ENCODE measurements around the gene GFRA1.

The GFRA1 gene

GRCh38 chr10:116197946-116198675 lies 74.9 kb downstream of the GFRA1 start:
- Histone ChIP-seq H3K4me1 (ENCODE audit: insufficient read depth, poor library complexity, severe bottlenecking) (no peaks in the 10 kb centered on the region), H3K4me3 (ENCODE audit: severe bottlenecking) (no peak overlapping the region), H3K27ac (ENCODE audit: poor library complexity, severe bottlenecking) (no peak overlapping the region), H3K9me3 (ENCODE audit: severe bottlenecking) (no peaks in the 10 kb centered on the region), H3K27me3 (ENCODE audit: insufficient read depth, poor library complexity, severe bottlenecking) (no peaks in the 10 kb centered on the region), H3K36me3 (ENCODE audit: low read depth) (no peaks in the 10 kb centered on the region)
- DNase-seq (ENCODE audit: low spot score) (no peak), ATAC-seq (ENCODE audit: low read depth) (no peak)
- no peak for TF ChIP-seq CTCF (IDR thresholded peaks at IDR 0.05; ENCODE audit: poor library complexity, severe bottlenecking)

GRCh38 chr10:116195583-116195982 lies 77.4 kb downstream of the GFRA1 start:
- ATAC-seq (ENCODE audit: low read depth) (no peak), DNase-seq (ENCODE audit: low spot score) (no peak)
- TF ChIP-seq CTCF (IDR thresholded peaks at IDR 0.05; ENCODE audit: poor library complexity, severe bottlenecking), result no peak
- Histone ChIP-seq H3K9me3 (ENCODE audit: severe bottlenecking) (no peaks in the 10 kb centered on the region), H3K27me3 (ENCODE audit: insufficient read depth, poor library complexity, severe bottlenecking) (no peaks in the 10 kb centered on the region), H3K27ac (ENCODE audit: poor library complexity, severe bottlenecking) (no peak overlapping the region), H3K4me1 (ENCODE audit: insufficient read depth, poor library complexity, severe bottlenecking) (no peaks in the 10 kb centered on the region), H3K4me3 (ENCODE audit: severe bottlenecking) (no peak overlapping the region), H3K36me3 (ENCODE audit: low read depth) (no peaks in the 10 kb centered on the region)

DNA sequence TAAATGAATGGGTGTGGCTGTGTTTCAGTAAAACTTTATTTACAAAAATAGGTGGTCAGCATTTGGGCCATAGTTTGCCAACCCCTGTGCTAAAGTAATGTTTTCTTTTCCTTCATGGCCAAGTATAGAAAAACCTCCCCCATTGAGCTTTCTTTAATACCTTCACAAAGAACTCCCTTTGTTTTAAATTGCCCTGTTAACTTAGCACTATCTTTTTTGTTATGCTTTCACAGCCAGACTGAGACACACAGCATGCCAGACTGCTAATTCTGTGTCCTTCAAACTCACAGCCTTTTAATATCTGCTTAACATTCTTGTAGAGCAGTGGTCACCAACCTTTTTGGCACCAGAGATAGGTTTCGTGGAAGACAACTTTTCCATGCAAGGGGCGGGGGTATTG lies 78.0 kb downstream of the GFRA1 start:
- no peak for DNase-seq (ENCODE audit: low spot score)
- H3K4me1 ChIP-seq (ENCODE audit: insufficient read depth, poor library complexity, severe bottlenecking), result no peaks in the 10 kb centered on the region
- H3K36me3 ChIP-seq (ENCODE audit: low read depth), result no peaks in the 10 kb centered on the region
- H3K4me3 ChIP-seq (ENCODE audit: severe bottlenecking), result no peak overlapping the region
- TF ChIP-seq CTCF (IDR thresholded peaks at IDR 0.05; ENCODE audit: poor library complexity, severe bottlenecking), result no peak
- H3K27ac ChIP-seq (ENCODE audit: poor library complexity, severe bottlenecking), result no peak overlapping the region
- H3K9me3 ChIP-seq (ENCODE audit: severe bottlenecking), result no peaks in the 10 kb centered on the region
- H3K27me3 ChIP-seq (ENCODE audit: insufficient read depth, poor library complexity, severe bottlenecking), result no peaks in the 10 kb centered on the region
- ATAC-seq (ENCODE audit: low read depth), result no peak

GRCh38 chr10:116194061-116194460 lies 78.9 kb downstream of the GFRA1 start:
- Histone ChIP-seq H3K9me3 (ENCODE audit: severe bottlenecking) (no peaks in the 10 kb centered on the region), H3K36me3 (ENCODE audit: low read depth) (no peaks in the 10 kb centered on the region), H3K4me1 (ENCODE audit: insufficient read depth, poor library complexity, severe bottlenecking) (no peaks in the 10 kb centered on the region), H3K27ac (ENCODE audit: poor library complexity, severe bottlenecking) (no peak overlapping the region), H3K27me3 (ENCODE audit: insufficient read depth, poor library complexity, severe bottlenecking) (no peaks in the 10 kb centered on the region), H3K4me3 (ENCODE audit: severe bottlenecking) (no peak overlapping the region)
- no peak for TF ChIP-seq CTCF (IDR thresholded peaks at IDR 0.05; ENCODE audit: poor library complexity, severe bottlenecking)
- ATAC-seq (ENCODE audit: low read depth), result no peak
- no peak for DNase-seq (ENCODE audit: low spot score)

DNA sequence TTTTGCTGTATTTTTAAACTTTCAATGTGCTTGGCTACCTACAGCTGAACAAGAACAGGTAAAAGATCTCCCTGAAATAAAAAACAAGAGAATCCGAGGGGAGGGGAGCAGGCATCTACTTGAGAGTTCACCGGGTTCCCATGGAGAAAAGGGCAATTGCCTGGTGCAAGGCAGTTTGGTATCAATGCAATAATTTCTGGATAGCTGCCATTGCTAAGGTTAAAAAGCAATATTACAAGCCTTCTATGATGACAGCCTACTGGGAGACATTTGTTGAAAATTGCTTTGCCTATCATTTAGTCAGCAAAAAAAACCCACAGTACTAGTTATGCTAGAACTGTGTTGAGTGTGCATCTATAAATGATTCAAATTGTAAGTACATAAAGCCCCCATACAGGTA lies 82.1 kb downstream of the GFRA1 start:
- H3K4me3 ChIP-seq (ENCODE audit: severe bottlenecking), result no peak overlapping the region
- H3K27ac ChIP-seq (ENCODE audit: poor library complexity, severe bottlenecking), result no peak overlapping the region
- H3K9me3 ChIP-seq (ENCODE audit: severe bottlenecking), result no peaks in the 10 kb centered on the region
- H3K36me3 ChIP-seq (ENCODE audit: low read depth), result no peaks in the 10 kb centered on the region
- no peaks in the 10 kb centered on the region for H3K4me1 ChIP-seq (ENCODE audit: insufficient read depth, poor library complexity, severe bottlenecking)
- TF ChIP-seq CTCF (IDR thresholded peaks at IDR 0.05; ENCODE audit: poor library complexity, severe bottlenecking), result no peak
- peaks cover 3% of the 10 kb centered on the region for H3K27me3 ChIP-seq (ENCODE audit: insufficient read depth, poor library complexity, severe bottlenecking)
- ATAC-seq (ENCODE audit: low read depth) (no peak), DNase-seq (ENCODE audit: low spot score) (no peak)
